ENCODE data around the gene PPM1H. TPM values are rescaled to one million over a fixed set of nuclear protein-coding genes. Genes with fewer than 3 reads are reported as not detected.
"Not testable (repeated sequence)": the region's sequence is repeated elsewhere in the genome, so short reads cannot be mapped to it uniquely, and the experiment has no call there.

Gene PPM1H
- polyA plus RNA-seq, 4 donors: 1.1 to 14.3 (median 3.2) TPM

DNA sequence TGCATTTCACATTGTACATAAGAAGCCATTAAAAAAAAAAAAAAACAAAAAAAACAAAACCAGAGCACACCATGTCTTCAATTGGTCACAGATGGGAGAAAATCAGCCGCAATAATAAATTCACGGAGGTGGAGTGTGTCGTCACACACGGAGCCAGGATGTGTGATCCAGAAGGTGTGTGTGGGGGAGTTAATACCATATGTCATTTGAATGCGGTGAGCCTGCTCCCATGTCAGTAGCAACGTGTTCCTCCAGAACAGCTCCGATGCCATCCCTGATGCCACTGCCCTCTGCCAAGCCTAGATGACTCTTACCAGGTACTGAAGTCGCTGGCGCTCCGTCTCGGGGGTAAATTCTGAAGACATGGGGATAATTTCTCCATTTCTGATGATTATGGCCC lies 197.8 kb downstream of the PPM1H start:
- H3K4me1 ChIP-seq (ENCODE audit: control insufficient read depth in 3 of 3, insufficient read depth in 2 of 3, low read depth in 1 of 3, low read length in 2 of 3): peaks cover 0 to 2% (median 2%) of the 10 kb centered on the region in 3 donors
- H3K9me3 ChIP-seq (ENCODE audit: control insufficient read depth in 2 of 2, insufficient read depth in 1 of 2, low read depth in 1 of 2, low read length in 1 of 2): no peaks in the 10 kb centered on the region
- no peak overlapping the region for H3K27ac ChIP-seq (ENCODE audit: low read depth in 1 of 3, low read length in 2 of 3)
- peaks cover 0 to 23% (median 0%) of the 10 kb centered on the region in 3 donors for H3K36me3 ChIP-seq (ENCODE audit: control insufficient read depth in 3 of 3, insufficient read depth in 2 of 3, low read depth in 1 of 3, low read length in 3 of 3)
- no peaks in the 10 kb centered on the region for H3K27me3 ChIP-seq (ENCODE audit: control insufficient read depth in 3 of 3, insufficient read depth in 3 of 3, low read length in 3 of 3)
- no peak overlapping the region for H3K4me3 ChIP-seq (ENCODE audit: low read depth in 1 of 3, low read length in 3 of 3)
- FAIRE-seq (no peak), DNase-seq (no peak)
- 97% methylated on average over 11 of the region's 11 CpGs for WGBS, 3 donors

DNA sequence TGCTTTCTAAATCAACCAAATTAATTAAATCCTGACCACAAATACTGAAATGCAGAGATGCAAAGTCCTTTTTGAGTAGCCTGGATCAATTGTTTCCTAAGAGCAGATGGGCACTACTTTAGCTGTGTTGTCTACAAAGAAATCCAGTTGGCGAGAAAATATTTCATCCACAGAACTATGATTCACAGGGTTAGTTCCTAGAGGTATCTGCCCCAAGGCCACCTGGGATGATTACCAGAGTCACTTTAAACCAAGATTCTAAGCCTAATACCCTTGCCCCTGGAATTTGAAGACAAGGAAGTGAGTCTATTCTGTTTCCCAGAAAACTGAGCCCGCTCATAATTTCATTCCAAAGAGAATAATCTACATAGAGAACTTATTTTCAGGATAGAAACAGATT lies 198.4 kb downstream of the PPM1H start:
- FAIRE-seq (no peak), DNase-seq (no peak)
- WGBS, 3 donors: 93 to 98% (median 96%) methylated on average over 2 of the region's 2 CpGs
- peaks cover 0 to 23% (median 0%) of the 10 kb centered on the region in 3 donors for H3K36me3 ChIP-seq (ENCODE audit: control insufficient read depth in 3 of 3, insufficient read depth in 2 of 3, low read depth in 1 of 3, low read length in 3 of 3)
- H3K9me3 ChIP-seq (ENCODE audit: control insufficient read depth in 2 of 2, insufficient read depth in 1 of 2, low read depth in 1 of 2, low read length in 1 of 2): no peaks in the 10 kb centered on the region
- H3K27ac ChIP-seq (ENCODE audit: low read depth in 1 of 3, low read length in 2 of 3): no peak overlapping the region
- H3K27me3 ChIP-seq (ENCODE audit: control insufficient read depth in 3 of 3, insufficient read depth in 3 of 3, low read length in 3 of 3): no peaks in the 10 kb centered on the region
- H3K4me3 ChIP-seq (ENCODE audit: low read depth in 1 of 3, low read length in 3 of 3): no peak overlapping the region
- peaks cover 0 to 8% (median 8%) of the 10 kb centered on the region in 3 donors for H3K4me1 ChIP-seq (ENCODE audit: control insufficient read depth in 3 of 3, insufficient read depth in 2 of 3, low read depth in 1 of 3, low read length in 2 of 3)

DNA sequence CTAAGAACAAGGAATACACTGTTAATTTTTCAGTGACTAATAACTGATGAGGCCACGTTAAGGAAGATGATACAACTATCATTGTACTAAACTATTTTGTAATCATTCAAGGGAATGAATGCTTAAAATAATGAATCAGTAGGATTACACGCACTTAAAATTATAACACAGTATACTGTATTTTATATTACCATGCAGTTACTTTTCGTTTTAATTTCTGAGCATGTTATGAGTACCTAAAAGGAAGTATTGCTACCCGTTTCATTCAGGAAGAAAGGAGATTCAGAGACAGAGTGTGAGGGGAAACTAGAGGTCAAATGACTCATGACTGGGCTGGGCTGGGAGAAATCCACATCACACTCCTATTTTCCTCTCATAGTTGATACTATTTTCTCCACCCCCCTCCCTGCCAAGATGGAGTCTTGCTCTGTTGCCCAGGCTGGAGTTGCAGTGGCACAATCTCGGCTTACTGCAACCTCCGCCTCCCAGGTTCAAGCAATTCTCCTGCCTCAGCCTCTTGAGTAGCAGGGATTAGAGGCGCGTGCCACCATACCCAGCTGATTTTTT lies 202.0 kb downstream of the PPM1H start:
- H3K27me3 ChIP-seq (ENCODE audit: control insufficient read depth in 3 of 3, insufficient read depth in 3 of 3, low read length in 3 of 3): no peaks in the 10 kb centered on the region
- DNase-seq (peak in 1 of 2 donors; percentile 21), FAIRE-seq (no peak)
- H3K36me3 ChIP-seq (ENCODE audit: control insufficient read depth in 3 of 3, insufficient read depth in 2 of 3, low read depth in 1 of 3, low read length in 3 of 3): peaks cover 0 to 21% (median 0%) of the 10 kb centered on the region in 3 donors
- 80 to 86% (median 82%) methylated on average over 8 of the region's 8 CpGs for WGBS, 3 donors
- peaks cover 0 to 8% (median 8%) of the 10 kb centered on the region in 3 donors for H3K4me1 ChIP-seq (ENCODE audit: control insufficient read depth in 3 of 3, insufficient read depth in 2 of 3, low read depth in 1 of 3, low read length in 2 of 3)
- H3K27ac ChIP-seq (ENCODE audit: low read depth in 1 of 3, low read length in 2 of 3): no peak overlapping the region
- no peak overlapping the region for H3K4me3 ChIP-seq (ENCODE audit: low read depth in 1 of 3, low read length in 3 of 3)
- H3K9me3 ChIP-seq (ENCODE audit: control insufficient read depth in 2 of 2, insufficient read depth in 1 of 2, low read depth in 1 of 2, low read length in 1 of 2): no peaks in the 10 kb centered on the region

DNA sequence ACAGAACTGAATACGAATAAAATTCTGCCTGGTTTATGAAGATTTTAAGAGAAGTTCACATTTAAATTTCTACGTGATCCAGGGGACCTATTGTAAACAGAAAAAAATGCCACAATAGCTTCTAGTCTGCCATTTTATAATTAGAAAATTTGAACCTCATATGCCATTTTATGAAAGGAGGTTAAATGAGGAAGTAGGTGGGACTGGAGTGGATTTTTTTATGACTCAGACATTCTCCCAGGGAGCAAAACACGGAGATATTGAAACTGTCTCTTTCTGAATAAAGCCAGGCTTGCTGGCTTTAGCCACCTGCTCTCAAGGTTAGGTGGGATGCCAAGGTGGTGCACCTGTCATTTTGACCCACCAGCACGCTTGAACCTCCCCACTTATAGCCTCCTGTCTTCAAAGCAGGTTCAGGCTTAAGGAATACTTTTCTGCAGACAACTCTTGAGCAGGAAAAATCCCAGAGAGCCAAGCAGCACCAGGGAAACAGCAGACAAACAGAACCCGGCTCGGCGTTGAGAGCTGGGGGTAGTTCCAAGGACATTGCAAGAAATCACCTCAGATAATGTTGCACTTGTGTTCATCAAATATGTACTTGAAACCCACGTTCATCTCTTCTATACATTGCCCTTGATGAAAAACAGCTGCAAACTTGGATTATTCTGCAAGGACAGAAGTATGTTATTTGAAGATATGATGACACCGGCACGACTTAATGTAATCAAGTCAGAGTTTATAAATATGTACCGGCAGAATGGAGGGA lies 203.7 kb downstream of the PPM1H start:
- WGBS, 3 donors: 59 to 72% (median 66%) methylated on average over 11 of the region's 11 CpGs
- H3K27ac ChIP-seq (ENCODE audit: low read depth in 1 of 3, low read length in 2 of 3): no peak overlapping the region
- no peak overlapping the region for H3K4me3 ChIP-seq (ENCODE audit: low read depth in 1 of 3, low read length in 3 of 3)

DNA sequence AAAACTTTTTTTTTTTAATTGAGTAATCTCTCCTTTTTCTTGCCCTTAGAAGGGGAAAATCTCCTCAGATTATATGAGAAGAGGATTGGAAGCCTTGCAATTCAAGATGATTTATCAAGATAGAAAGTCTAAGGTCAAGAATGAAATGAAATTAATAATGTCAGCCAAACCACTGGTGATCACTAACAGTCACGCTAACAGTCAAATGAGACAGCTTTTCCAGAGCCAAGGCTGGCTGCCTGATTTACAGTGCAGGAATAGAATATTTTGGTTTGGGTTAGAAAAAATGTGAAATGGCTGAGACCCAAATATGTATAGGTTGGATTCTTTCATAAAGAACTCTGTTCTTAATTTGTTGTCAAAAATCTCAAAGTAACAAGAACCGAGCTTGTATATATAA lies 204.3 kb downstream of the PPM1H start:
- Histone ChIP-seq H3K4me3 (ENCODE audit: low read depth in 1 of 3, low read length in 3 of 3) (no peak overlapping the region), H3K4me1 (ENCODE audit: control insufficient read depth in 3 of 3, insufficient read depth in 2 of 3, low read depth in 1 of 3, low read length in 2 of 3) (peaks cover 0 to 8% (median 8%) of the 10 kb centered on the region in 3 donors), H3K36me3 (ENCODE audit: control insufficient read depth in 3 of 3, insufficient read depth in 2 of 3, low read depth in 1 of 3, low read length in 3 of 3) (peaks cover 0 to 10% (median 0%) of the 10 kb centered on the region in 3 donors), H3K9me3 (ENCODE audit: control insufficient read depth in 2 of 2, insufficient read depth in 1 of 2, low read depth in 1 of 2, low read length in 1 of 2) (no peaks in the 10 kb centered on the region), H3K27me3 (ENCODE audit: control insufficient read depth in 3 of 3, insufficient read depth in 3 of 3, low read length in 3 of 3) (no peaks in the 10 kb centered on the region), H3K27ac (ENCODE audit: low read depth in 1 of 3, low read length in 2 of 3) (no peak overlapping the region)
- FAIRE-seq (no peak), DNase-seq (no peak)
- 75 to 89% (median 84%) methylated on average over 2 of the region's 2 CpGs for WGBS, 3 donors

More for the DNA sequence above, 203.7 kb downstream of the PPM1H start:
- peaks cover 0 to 8% (median 8%) of the 10 kb centered on the region in 3 donors for H3K4me1 ChIP-seq (ENCODE audit: control insufficient read depth in 3 of 3, insufficient read depth in 2 of 3, low read depth in 1 of 3, low read length in 2 of 3)
- DNase-seq: no peak
- FAIRE-seq: no peak
- no peaks in the 10 kb centered on the region for H3K27me3 ChIP-seq (ENCODE audit: control insufficient read depth in 3 of 3, insufficient read depth in 3 of 3, low read length in 3 of 3)
- H3K9me3 ChIP-seq (ENCODE audit: control insufficient read depth in 2 of 2, insufficient read depth in 1 of 2, low read depth in 1 of 2, low read length in 1 of 2): no peaks in the 10 kb centered on the region
- peaks cover 0 to 15% (median 0%) of the 10 kb centered on the region in 3 donors for H3K36me3 ChIP-seq (ENCODE audit: control insufficient read depth in 3 of 3, insufficient read depth in 2 of 3, low read depth in 1 of 3, low read length in 3 of 3)

DNA sequence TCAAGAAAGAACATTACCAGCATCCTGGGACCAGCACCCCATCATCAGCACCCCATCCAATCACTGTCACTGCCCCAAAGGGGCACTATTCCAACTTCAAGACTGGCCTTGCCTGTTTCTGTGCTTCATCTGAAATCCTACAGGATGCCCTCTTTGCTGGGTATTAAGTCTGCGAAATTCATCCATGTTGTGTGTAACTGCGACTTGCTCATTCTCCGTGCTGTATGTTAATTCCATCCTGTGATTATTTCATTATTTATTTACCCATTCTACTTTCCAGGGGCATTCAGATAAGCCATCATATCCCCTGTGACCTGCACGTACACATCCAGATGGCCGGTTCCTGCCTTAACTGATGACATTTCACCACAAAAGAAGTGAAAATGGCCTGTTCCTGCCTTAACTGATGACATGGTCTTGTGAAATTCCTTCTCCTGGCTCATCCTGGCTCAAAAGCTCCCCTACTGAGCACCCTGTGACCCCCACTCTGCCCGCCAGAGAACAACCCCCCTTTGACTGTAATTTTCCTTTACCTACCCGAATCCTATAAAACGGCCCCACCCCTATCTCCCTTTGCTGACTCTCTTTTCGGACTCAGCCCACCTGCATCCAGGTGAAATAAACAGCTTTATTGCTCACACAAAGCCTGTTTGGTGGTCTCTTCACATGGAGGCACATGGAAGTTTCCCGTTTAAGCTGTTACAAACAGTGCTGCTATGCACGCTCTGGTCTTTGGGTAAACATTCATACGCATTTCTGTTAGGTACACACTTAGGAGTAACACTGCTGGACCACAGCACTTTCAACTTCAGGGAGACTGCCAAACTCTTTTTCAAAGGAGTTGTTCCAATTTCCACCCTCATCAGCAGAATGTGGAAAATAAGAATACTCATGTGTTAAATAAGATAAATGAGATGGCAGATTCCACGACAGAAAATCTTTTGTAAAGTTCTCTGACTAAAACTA lies 205.1 kb downstream of the PPM1H start:
- 87 to 92% (median 91%) methylated on average over 13 of the region's 13 CpGs for WGBS, 3 donors
- H3K4me3 ChIP-seq (ENCODE audit: low read depth in 1 of 3, low read length in 3 of 3); H3K9me3 ChIP-seq (ENCODE audit: control insufficient read depth in 2 of 2, insufficient read depth in 1 of 2, low read depth in 1 of 2, low read length in 1 of 2); H3K27me3 ChIP-seq (ENCODE audit: control insufficient read depth in 3 of 3, insufficient read depth in 3 of 3, low read length in 3 of 3); H3K36me3 ChIP-seq (ENCODE audit: control insufficient read depth in 3 of 3, insufficient read depth in 2 of 3, low read depth in 1 of 3, low read length in 3 of 3); H3K27ac ChIP-seq (ENCODE audit: low read depth in 1 of 3, low read length in 2 of 3); FAIRE-seq; H3K4me1 ChIP-seq (ENCODE audit: control insufficient read depth in 3 of 3, insufficient read depth in 2 of 3, low read depth in 1 of 3, low read length in 2 of 3); DNase-seq: not testable (repeated sequence)

DNA sequence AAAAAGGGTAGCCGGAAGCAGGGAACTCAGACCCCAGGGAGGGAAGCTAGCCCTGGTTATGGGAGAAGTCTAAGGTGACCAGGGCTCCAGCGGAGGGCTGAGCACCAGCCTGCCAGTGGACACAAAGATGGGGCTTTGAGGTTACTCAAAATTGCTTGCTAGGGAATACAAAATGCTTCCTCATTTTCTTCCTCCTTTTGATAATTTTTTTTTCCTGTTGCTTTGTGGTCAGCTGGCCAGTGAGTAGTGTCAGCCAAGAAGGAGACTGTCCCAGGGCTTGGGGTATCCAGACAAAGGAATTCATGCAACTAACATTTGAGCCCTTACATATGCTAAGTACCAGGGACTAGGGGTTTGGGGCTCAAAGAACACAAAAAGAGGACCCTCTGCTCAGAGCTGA lies 206.2 kb downstream of the PPM1H start:
- H3K4me1 ChIP-seq (ENCODE audit: control insufficient read depth in 3 of 3, insufficient read depth in 2 of 3, low read depth in 1 of 3, low read length in 2 of 3): peaks cover 0 to 8% (median 8%) of the 10 kb centered on the region in 3 donors
- no peak overlapping the region for H3K27ac ChIP-seq (ENCODE audit: low read depth in 1 of 3, low read length in 2 of 3)
- no peak overlapping the region for H3K4me3 ChIP-seq (ENCODE audit: low read depth in 1 of 3, low read length in 3 of 3)
- 86 to 94% (median 93%) methylated on average over 2 of the region's 2 CpGs for WGBS, 3 donors
- no peaks in the 10 kb centered on the region for H3K36me3 ChIP-seq (ENCODE audit: control insufficient read depth in 3 of 3, insufficient read depth in 2 of 3, low read depth in 1 of 3, low read length in 3 of 3)
- no peak for DNase-seq
- FAIRE-seq: no peak
- H3K9me3 ChIP-seq (ENCODE audit: control insufficient read depth in 2 of 2, insufficient read depth in 1 of 2, low read depth in 1 of 2, low read length in 1 of 2): no peaks in the 10 kb centered on the region
- H3K27me3 ChIP-seq (ENCODE audit: control insufficient read depth in 3 of 3, insufficient read depth in 3 of 3, low read length in 3 of 3): no peaks in the 10 kb centered on the region

DNA sequence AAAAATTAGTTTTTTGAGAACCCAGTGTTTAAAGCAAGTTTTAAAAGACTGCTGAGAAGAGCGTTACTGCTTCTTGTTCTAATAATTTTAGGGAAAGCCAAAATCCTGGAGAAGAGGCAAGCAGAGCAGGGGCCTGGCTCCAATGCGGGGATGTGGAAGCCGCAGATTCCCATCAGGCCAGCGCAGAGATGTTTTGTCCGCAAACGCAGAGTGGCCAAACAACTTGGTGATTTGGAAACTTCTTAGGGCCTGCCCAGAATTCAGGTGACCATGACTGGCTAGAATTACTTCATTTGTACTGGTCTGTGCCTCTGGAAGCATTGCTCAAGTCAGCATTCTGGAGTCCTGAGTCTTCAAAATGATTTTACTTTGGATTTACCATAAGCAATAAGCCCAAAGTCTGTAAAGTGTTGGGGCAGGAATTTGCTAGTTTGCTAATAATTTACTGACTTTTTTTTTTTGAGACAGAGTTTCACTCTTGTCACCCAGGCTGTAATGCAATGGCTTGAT lies 208.4 kb downstream of the PPM1H start:
- no peaks in the 10 kb centered on the region for H3K9me3 ChIP-seq (ENCODE audit: control insufficient read depth in 2 of 2, insufficient read depth in 1 of 2, low read depth in 1 of 2, low read length in 1 of 2)
- no peak overlapping the region for H3K4me3 ChIP-seq (ENCODE audit: low read depth in 1 of 3, low read length in 3 of 3)
- H3K27me3 ChIP-seq (ENCODE audit: control insufficient read depth in 3 of 3, insufficient read depth in 3 of 3, low read length in 3 of 3): no peaks in the 10 kb centered on the region
- no peak for DNase-seq
- H3K36me3 ChIP-seq (ENCODE audit: control insufficient read depth in 3 of 3, insufficient read depth in 2 of 3, low read depth in 1 of 3, low read length in 3 of 3): no peaks in the 10 kb centered on the region
- no peak for FAIRE-seq
- no peak overlapping the region for H3K27ac ChIP-seq (ENCODE audit: low read depth in 1 of 3, low read length in 2 of 3)
- WGBS, 3 donors: 94 to 97% (median 96%) methylated on average over 6 of the region's 6 CpGs
- H3K4me1 ChIP-seq (ENCODE audit: control insufficient read depth in 3 of 3, insufficient read depth in 2 of 3, low read depth in 1 of 3, low read length in 2 of 3): no peaks in the 10 kb centered on the region
